ENCODE measurements around the gene ATG3. TPM values are rescaled to one million over a fixed set of nuclear protein-coding genes. Genes with fewer than 3 reads are reported as not detected.

Gene ATG3
- total RNA-seq, result 100 to 1,000 TPM; 108 to 126 TPM
- 200 TPM for polyA plus RNA-seq (ENCODE audit: insufficient read depth, low read depth, low replicate concordance)
- long read RNA-seq, donor 1, transcript ATG3-201 (12 exons, 1,570 nt), result major isoform, 34 of 98 reads
- long read RNA-seq, donor 1, partial matches to known transcripts, result 58 of 98 reads
- long read RNA-seq, donor 1, other reads (novel, unspliced or antisense), result 0 of 98 reads
- long read RNA-seq, donor 2, transcript ATG3-201 (12 exons, 1,570 nt), result major isoform, 18 of 154 reads
- long read RNA-seq, donor 2, partial matches to known transcripts, result 119 of 154 reads
- long read RNA-seq, donor 2, other reads (novel, unspliced or antisense), result 14 of 154 reads

- intact Hi-C loops (cut with DNase I; ENCODE audit: low total_unique reads), result no loop called here
- H3K4me3 ChIP-seq, result peak within 1 kb of the TSS; percentile 96 to 100
- peak; percentile 30 for TF ChIP-seq POLR2A (IDR thresholded peaks at IDR 0.05)
- TF ChIP-seq, protein P1, sequence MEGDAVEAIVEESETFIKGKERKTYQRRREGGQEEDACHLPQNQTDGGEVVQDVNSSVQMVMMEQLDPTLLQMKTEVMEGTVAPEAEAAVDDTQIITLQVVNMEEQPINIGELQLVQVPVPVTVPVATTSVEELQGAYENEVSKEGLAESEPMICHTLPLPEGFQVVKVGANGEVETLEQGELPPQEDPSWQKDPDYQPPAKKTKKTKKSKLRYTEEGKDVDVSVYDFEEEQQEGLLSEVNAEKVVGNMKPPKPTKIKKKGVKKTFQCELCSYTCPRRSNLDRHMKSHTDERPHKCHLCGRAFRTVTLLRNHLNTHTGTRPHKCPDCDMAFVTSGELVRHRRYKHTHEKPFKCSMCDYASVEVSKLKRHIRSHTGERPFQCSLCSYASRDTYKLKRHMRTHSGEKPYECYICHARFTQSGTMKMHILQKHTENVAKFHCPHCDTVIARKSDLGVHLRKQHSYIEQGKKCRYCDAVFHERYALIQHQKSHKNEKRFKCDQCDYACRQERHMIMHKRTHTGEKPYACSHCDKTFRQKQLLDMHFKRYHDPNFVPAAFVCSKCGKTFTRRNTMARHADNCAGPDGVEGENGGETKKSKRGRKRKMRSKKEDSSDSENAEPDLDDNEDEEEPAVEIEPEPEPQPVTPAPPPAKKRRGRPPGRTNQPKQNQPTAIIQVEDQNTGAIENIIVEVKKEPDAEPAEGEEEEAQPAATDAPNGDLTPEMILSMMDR (IDR thresholded peaks at IDR 0.05), result peak in 1 of 3 experiments; percentile 17
- H3K4me1 ChIP-seq, result peaks cover 23% of the 10 kb centered on the region
- 0 to 1% methylated on average over 40 to 56 of the region's 58 CpGs for WGBS, 2 donors
- H3K36me3 ChIP-seq (ENCODE audit: low read depth, missing control alignments), result no peaks in the 10 kb centered on the region
- H3K27ac ChIP-seq, result peak within 1 kb of the TSS; percentile 97
- peak; percentile 98 for DNase-seq
- H3K9me3 ChIP-seq, result no peaks in the 10 kb centered on the region
- no peaks in the 10 kb centered on the region for H3K27me3 ChIP-seq
Observed at GRCh38 chr3:112561734-112562529, at the start of gene ATG3, which contains the start of gene SLC35A5. ATG3 (minus strand) TSS chr3:112561962; CDS start chr3:112561528, 434 bp downstream. SLC35A5 (plus strand) TSS chr3:112562045; CDS start chr3:112563404, 1,359 bp downstream.

DNA sequence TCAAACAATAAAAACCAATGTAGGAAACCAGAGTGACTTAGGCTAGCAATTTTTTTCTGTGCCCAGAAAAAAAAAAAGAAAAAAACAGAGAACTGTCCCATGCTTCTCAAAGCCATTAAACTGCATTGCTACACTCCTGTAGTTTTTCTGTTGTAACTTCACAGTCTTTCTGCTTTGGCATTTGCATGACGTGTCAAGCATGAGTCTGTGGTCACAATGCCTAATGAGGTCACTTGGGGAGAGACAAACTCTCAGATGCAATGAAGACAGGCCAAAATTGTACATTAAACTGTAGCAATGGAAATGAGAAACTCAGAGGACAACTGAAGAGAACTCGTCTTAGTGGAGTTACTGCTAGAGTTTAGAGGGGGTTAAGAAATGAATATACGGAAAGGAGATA, 48.4 kb upstream of the ATG3 start:
- no peak for TF ChIP-seq POLR2A (IDR thresholded peaks at IDR 0.05)
- TF ChIP-seq, protein P1 (IDR thresholded peaks at IDR 0.05), result no peak
- DNase-seq, result no peak
- intact Hi-C loops (cut with DNase I; ENCODE audit: low total_unique reads), result no loop called here
- no peaks in the 10 kb centered on the region for H3K9me3 ChIP-seq
- no peaks in the 10 kb centered on the region for H3K27me3 ChIP-seq
- no peak overlapping the region for H3K4me3 ChIP-seq
- H3K27ac ChIP-seq, result no peak overlapping the region
- WGBS, 2 donors, result 88 to 94% methylated on average over 3 of the region's 3 CpGs
- H3K36me3 ChIP-seq (ENCODE audit: low read depth, missing control alignments), result no peaks in the 10 kb centered on the region
- no peaks in the 10 kb centered on the region for H3K4me1 ChIP-seq

- Histone ChIP-seq H3K9me3 (no peaks in the 10 kb centered on the region), H3K36me3 (ENCODE audit: low read depth, missing control alignments) (no peaks in the 10 kb centered on the region), H3K4me3 (no peak overlapping the region), H3K4me1 (no peaks in the 10 kb centered on the region), H3K27ac (no peak overlapping the region), H3K27me3 (no peaks in the 10 kb centered on the region)
- intact Hi-C loops (cut with DNase I; ENCODE audit: low total_unique reads), result no loop called here
- DNase-seq, result no peak
- TF ChIP-seq, protein P1 (IDR thresholded peaks at IDR 0.05), result no peak
- no peak for TF ChIP-seq POLR2A (IDR thresholded peaks at IDR 0.05)
Observed at GRCh38 chr3:112607863-112608262, 46.1 kb upstream of the ATG3 start.

- Histone ChIP-seq H3K9me3 (no peaks in the 10 kb centered on the region), H3K27ac (no peak overlapping the region), H3K4me3 (no peak overlapping the region), H3K4me1 (peaks cover 4% of the 10 kb centered on the region), H3K36me3 (ENCODE audit: low read depth, missing control alignments) (no peaks in the 10 kb centered on the region), H3K27me3 (no peaks in the 10 kb centered on the region)
- TF ChIP-seq, protein P1 (IDR thresholded peaks at IDR 0.05), result no peak
- TF ChIP-seq POLR2A (IDR thresholded peaks at IDR 0.05), result no peak
- intact Hi-C loops (cut with DNase I; ENCODE audit: low total_unique reads), result no loop called here
- DNase-seq, result no peak
- 81 to 92% methylated on average over 2 of the region's 2 CpGs for WGBS, 2 donors
Observed at GRCh38 chr3:112606098-112606497, 44.3 kb upstream of the ATG3 start.

Measured in testis (tissue), 5 donors.